SK-N-SH treated with all-trans-retinoic acid at 6 μM for 48 hours (cell line): Measurements from ENCODE around the gene TFAM.
"Not testable (repeated sequence)": the region's sequence is repeated elsewhere in the genome, so short reads cannot be mapped to it uniquely, and the experiment has no call there.

ENCODE experiments used
- ATAC-seq: fragments of 200-7000 bp; cut with Tn5 transposase; 3 replicates; pipeline ENCODE4 v1.9.1; 2020; ENCODE audit warnings: mild to moderate bottlenecking, moderate library complexity
- ARNTL ChIP-seq: fragments of 450-650 bp; formaldehyde crosslinking; IDR thresholded peaks from 2 replicates; pipeline ENCODE4 v1.5.0; 2020; ENCODE audit warnings: low read depth, mild to moderate bottlenecking, moderate library complexity, borderline replicate concordance
- BACH2 ChIP-seq: fragments of 250-450 bp; sonication (Bioruptor Pico); IDR thresholded peaks from 2 replicates; pipeline ENCODE4 v1.9.0; 2021; ENCODE audit warnings: mild to moderate bottlenecking, borderline replicate concordance
- CREB5 ChIP-seq: fragments of 250-450 bp; sonication (Bioruptor Pico); IDR thresholded peaks from 2 replicates; pipeline ENCODE4 v1.5.1; 2020; ENCODE audit warnings: low read depth, mild to moderate bottlenecking, moderate library complexity
- CSDC2 ChIP-seq: fragments of 250-450 bp; sonication (Bioruptor Pico); IDR thresholded peaks from 2 replicates; pipeline ENCODE4 v1.5.0; 2020; ENCODE audit warnings: mild to moderate bottlenecking, moderate library complexity
- GLIS3 ChIP-seq: fragments of 250-450 bp; sonication (Bioruptor Pico); IDR thresholded peaks from 2 replicates; pipeline ENCODE4 v1.5.0; 2020; ENCODE audit warnings: mild to moderate bottlenecking, moderate library complexity
- ISL1 ChIP-seq: fragments of 250-450 bp; sonication (Bioruptor Pico); IDR thresholded peaks from 2 replicates; pipeline ENCODE4 v2.1.2; 2022; ENCODE audit warnings: mild to moderate bottlenecking, moderate library complexity
- OSR1 ChIP-seq: fragments of 250-450 bp; sonication (Bioruptor Pico); IDR thresholded peaks from 2 replicates; pipeline ENCODE4 v1.8.0; 2022; ENCODE audit warnings: moderate library complexity, mild to moderate bottlenecking, inconsistent platforms
- PATZ1 ChIP-seq: fragments of 250-450 bp; sonication (Bioruptor Pico); IDR thresholded peaks from 2 replicates; pipeline ENCODE4 v1.8.0; 2020; ENCODE audit warnings: mild to moderate bottlenecking, moderate library complexity, borderline replicate concordance
- PPARA ChIP-seq: fragments of 250-450 bp; sonication (Bioruptor Pico); IDR thresholded peaks from 2 replicates; pipeline ENCODE4 v1.5.0; 2020; ENCODE audit warnings: mild to moderate bottlenecking, borderline replicate concordance
- RARB ChIP-seq: fragments of 250-450 bp; sonication (Bioruptor Pico); IDR thresholded peaks from 2 replicates; pipeline ENCODE4 v1.8.0; 2021; ENCODE audit warnings: mild to moderate bottlenecking, moderate library complexity
- SNAI2 ChIP-seq: fragments of 250-450 bp; sonication (Bioruptor Pico); IDR thresholded peaks from 2 replicates; pipeline ENCODE4 v1.5.0; 2020; ENCODE audit warnings: mild to moderate bottlenecking, moderate library complexity
- TCF4 ChIP-seq: fragments of 250-450 bp; sonication (Bioruptor Pico); IDR thresholded peaks from 2 replicates; pipeline ENCODE4 v1.8.0; 2021; ENCODE audit warnings: mild to moderate bottlenecking, moderate library complexity, borderline replicate concordance
- TOX ChIP-seq: fragments of 250-450 bp; sonication (Bioruptor Pico); IDR thresholded peaks from 2 replicates; pipeline ENCODE4 v1.8.0; 2021; ENCODE audit warnings: mild to moderate bottlenecking, moderate library complexity, borderline replicate concordance
- ZC3H10 ChIP-seq: fragments of 250-450 bp; sonication (Bioruptor Pico); IDR thresholded peaks from 2 replicates; pipeline ENCODE4 v1.5.1; 2021; ENCODE audit warnings: mild to moderate bottlenecking, moderate library complexity
- ZFP3 ChIP-seq: fragments of 250-450 bp; sonication (Bioruptor Pico); IDR thresholded peaks from 2 replicates; pipeline ENCODE4 v1.5.0; 2020; ENCODE audit warnings: mild to moderate bottlenecking, moderate library complexity
- ZFP30 ChIP-seq: fragments of 450-650 bp; formaldehyde crosslinking; IDR thresholded peaks from 2 replicates; pipeline ENCODE4 v1.5.0; 2022; ENCODE audit warnings: mild to moderate bottlenecking, moderate library complexity
- ZNF70 ChIP-seq: fragments of 450-650 bp; formaldehyde crosslinking; IDR thresholded peaks from 2 replicates; pipeline ENCODE4 v1.5.0; 2020; ENCODE audit warnings: mild to moderate bottlenecking, moderate library complexity
- ZNF8 ChIP-seq: fragments of 450-650 bp; formaldehyde crosslinking; IDR thresholded peaks from 2 replicates; pipeline ENCODE4 v1.5.0; 2020; ENCODE audit warnings: mild to moderate bottlenecking, moderate library complexity
- TF ChIP-seq, protein P1 (sequence below): fragments of 250-450 bp; sonication (Bioruptor Pico); IDR thresholded peaks from 2 replicates; pipeline ENCODE4 v1.8.0; 2021; ENCODE audit warnings: low read depth, mild to moderate bottlenecking, moderate library complexity, borderline replicate concordance

TFAM gene

GRCh38 chr10:58415757-58416156, 30.5 kb downstream of the TFAM start:
- TF ChIP-seq CSDC2 (CRISPR knock-in tag) (no peak), BACH2 (CRISPR knock-in tag) (no peak), ZFP3 (CRISPR knock-in tag) (no peak), ZNF70 (CRISPR knock-in tag) (no peak), GLIS3 (no peak)
- TF ChIP-seq, all 23 proteins: peak for 0
- ATAC-seq = no peak

DNA sequence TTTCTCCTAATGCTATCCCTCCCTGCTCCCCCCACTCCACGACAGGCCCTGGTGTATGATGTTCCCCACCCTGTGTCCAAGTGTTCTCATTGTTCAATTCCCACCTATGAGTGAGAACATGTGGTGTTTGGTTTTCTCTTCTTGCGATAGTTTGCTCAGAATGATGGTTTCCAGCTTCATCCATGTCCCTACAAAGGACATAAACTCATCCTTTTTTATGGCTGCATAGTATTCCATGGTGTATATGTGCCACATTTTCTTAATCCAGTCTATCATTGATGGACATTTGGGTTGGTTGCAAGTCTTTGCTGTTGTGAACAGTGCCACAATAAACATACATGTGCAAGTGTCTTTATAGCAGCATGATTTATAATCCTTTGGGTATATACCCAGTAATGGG, 32.7 kb downstream of the TFAM start:
- ATAC-seq = not testable (repeated sequence)

- ATAC-seq = no peak
- TF ChIP-seq ISL1 (CRISPR knock-in tag) = no peak
- no peak for TF ChIP-seq CREB5
- TF ChIP-seq GLIS3 = no peak
- TF ChIP-seq CSDC2 (CRISPR knock-in tag) = no peak
- no peak for TF ChIP-seq PPARA (CRISPR knock-in tag)
- TF ChIP-seq ZNF8 (CRISPR knock-in tag) = no peak
- TF ChIP-seq, protein P1, sequence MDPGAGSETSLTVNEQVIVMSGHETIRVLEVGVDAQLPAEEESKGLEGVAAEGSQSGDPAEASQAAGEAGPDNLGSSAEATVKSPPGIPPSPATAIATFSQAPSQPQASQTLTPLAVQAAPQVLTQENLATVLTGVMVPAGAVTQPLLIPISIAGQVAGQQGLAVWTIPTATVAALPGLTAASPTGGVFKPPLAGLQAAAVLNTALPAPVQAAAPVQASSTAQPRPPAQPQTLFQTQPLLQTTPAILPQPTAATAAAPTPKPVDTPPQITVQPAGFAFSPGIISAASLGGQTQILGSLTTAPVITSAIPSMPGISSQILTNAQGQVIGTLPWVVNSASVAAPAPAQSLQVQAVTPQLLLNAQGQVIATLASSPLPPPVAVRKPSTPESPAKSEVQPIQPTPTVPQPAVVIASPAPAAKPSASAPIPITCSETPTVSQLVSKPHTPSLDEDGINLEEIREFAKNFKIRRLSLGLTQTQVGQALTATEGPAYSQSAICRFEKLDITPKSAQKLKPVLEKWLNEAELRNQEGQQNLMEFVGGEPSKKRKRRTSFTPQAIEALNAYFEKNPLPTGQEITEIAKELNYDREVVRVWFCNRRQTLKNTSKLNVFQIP = no peak
- TF ChIP-seq ARNTL (CRISPR knock-in tag) = no peak
- TF ChIP-seq SNAI2 = no peak
- no peak for TF ChIP-seq OSR1 (CRISPR knock-in tag)
- TF ChIP-seq RARB = no peak
- no peak for TF ChIP-seq ZFP30 (CRISPR knock-in tag)
- no peak for TF ChIP-seq BACH2 (CRISPR knock-in tag)
- TF ChIP-seq ZNF70 (CRISPR knock-in tag) = no peak
- no peak for TF ChIP-seq ZFP3 (CRISPR knock-in tag)
These were observed 39.0 kb downstream of the TFAM start for GRCh38 chr10:58424176-58424575.

- not testable (repeated sequence) for ATAC-seq
These were observed 43.2 kb downstream of the TFAM start for GRCh38 chr10:58428436-58428835.

DNA sequence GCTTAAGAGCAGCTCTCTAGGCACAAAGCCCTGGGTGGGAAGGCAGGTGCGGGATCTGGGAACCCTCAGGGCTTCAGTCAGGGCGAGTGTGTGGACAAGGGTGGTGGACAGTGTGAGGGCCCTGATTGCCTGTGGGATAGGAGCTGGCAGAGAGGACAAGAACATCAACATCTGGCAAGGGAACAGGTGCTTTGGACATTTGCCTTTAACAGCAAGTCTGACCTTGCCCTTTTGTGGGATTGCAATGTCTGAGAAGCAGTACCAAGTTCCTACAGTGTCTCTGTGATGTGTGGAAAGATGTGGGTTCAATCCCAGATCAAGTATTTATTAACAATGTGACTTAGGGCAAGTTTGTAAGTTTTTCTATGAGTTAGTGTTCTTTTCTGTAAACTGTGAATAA, 46.7 kb downstream of the TFAM start:
- no peak for TF ChIP-seq RARB
- TF ChIP-seq, protein P1 = no peak
- no peak for TF ChIP-seq ZC3H10 (CRISPR knock-in tag)
- TF ChIP-seq CREB5 = no peak
- no peak for TF ChIP-seq CSDC2 (CRISPR knock-in tag)
- TF ChIP-seq OSR1 (CRISPR knock-in tag) = no peak
- no peak for TF ChIP-seq TCF4
- no peak for TF ChIP-seq PPARA (CRISPR knock-in tag)
- TF ChIP-seq PATZ1 (CRISPR knock-in tag) = no peak
- no peak for ATAC-seq

DNA sequence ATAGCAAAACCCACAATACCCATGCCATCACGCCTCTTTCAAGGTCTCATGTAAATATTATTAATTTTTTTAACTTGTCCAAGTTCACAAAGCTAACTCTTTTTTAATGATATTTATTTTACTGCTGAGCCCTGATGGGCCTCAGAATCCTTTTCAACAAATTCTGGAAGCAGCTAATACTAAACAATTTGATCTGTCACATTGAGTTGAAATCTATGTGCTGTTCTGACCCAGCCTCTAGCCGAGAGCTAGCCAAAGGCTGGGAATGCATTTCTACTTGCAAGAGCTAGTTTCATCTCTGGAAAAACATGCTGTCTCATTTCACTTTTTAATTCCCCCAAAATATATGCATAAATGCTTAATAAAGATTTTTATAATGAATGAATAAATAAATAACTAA, 47.9 kb downstream of the TFAM start:
- ATAC-seq = no peak
- TF ChIP-seq ZNF70 (CRISPR knock-in tag) (no peak), RARB (no peak), TOX (CRISPR knock-in tag) (no peak), ZC3H10 (CRISPR knock-in tag) (no peak), ARNTL (CRISPR knock-in tag) (no peak), PPARA (CRISPR knock-in tag) (no peak), TCF4 (no peak), ISL1 (CRISPR knock-in tag) (no peak), CREB5 (no peak), OSR1 (CRISPR knock-in tag) (no peak)
- TF ChIP-seq, protein P1 = no peak
